Bronchial epithelial cell (primary cell): ENCODE measurements around the gene KLK7. TPM values are rescaled to one million over a fixed set of nuclear protein-coding genes. Genes with fewer than 3 reads are reported as not detected.

Source experiments
- DNase-seq: peaks from one replicate; pipeline ENCODE4 v3.0.0-alpha.2; 2010; ENCODE audit warnings: low read depth
- FAIRE-seq: peaks from 2 replicates; lab custom pipeline; 2011; peaks lifted over from hg19 to GRCh38; lab: Jason Lieb, UNC
- H3K27me3 ChIP-seq: 2 replicates; pipeline ENCODE4 v1.5.1; 2011; ENCODE audit warnings: low read length; ENCODE audit not compliant: control insufficient read depth, insufficient read depth
- H3K36me3 ChIP-seq: 2 replicates; pipeline ENCODE4 v1.5.1; 2011; ENCODE audit warnings: low read length; ENCODE audit not compliant: control insufficient read depth, insufficient read depth
- H3K4me3 ChIP-seq: 2 replicates; pipeline ENCODE4 v1.5.1; 2011; ENCODE audit warnings: mild to moderate bottlenecking, low read depth, low read length, control low read depth
- CTCF ChIP-seq: IDR thresholded peaks from 2 replicates; pipeline ENCODE4 v1.5.1; 2011; ENCODE audit warnings: mild to moderate bottlenecking, moderate library complexity, low read length, control low read depth, inconsistent platforms; ENCODE audit not compliant: insufficient read depth, severe bottlenecking
- total RNA-seq: library from RNA; depleted of rRNA; stranded (reverse); fragments of >200 nt; gene quantifications from 2 replicates; pipeline ENCODE4 v1.2.1, GENCODE V29; 2014

Gene KLK7
- total RNA-seq, 1 donor from 2014 or later, result 3.9 TPM

- DNase-seq (peak; percentile 70), FAIRE-seq (peak; percentile 90)
- H3K36me3 ChIP-seq, result no peaks in the 10 kb centered on the region
- no peak overlapping the region for H3K4me3 ChIP-seq
- H3K27me3 ChIP-seq, result no peaks in the 10 kb centered on the region
- TF ChIP-seq CTCF, result no peak
Observed at GRCh38 chr19:51010066-51010795, 26.5 kb upstream of the KLK7 start.

GRCh38 chr19:51009061-51009891, 25.6 kb upstream of the KLK7 start:
- DNase-seq, result no peak
- FAIRE-seq, result no peak
- Histone ChIP-seq H3K27me3 (no peaks in the 10 kb centered on the region), H3K4me3 (no peak overlapping the region), H3K36me3 (no peaks in the 10 kb centered on the region)
- TF ChIP-seq CTCF, result no peak

- no peak for TF ChIP-seq CTCF
- FAIRE-seq, result no peak
- no peaks in the 10 kb centered on the region for H3K36me3 ChIP-seq
- no peak for DNase-seq
- no peak overlapping the region for H3K4me3 ChIP-seq
- no peaks in the 10 kb centered on the region for H3K27me3 ChIP-seq
Observed at GRCh38 chr19:51007488-51007887, 23.8 kb upstream of the KLK7 start.

- H3K4me3 ChIP-seq, result no peak overlapping the region
- no peaks in the 10 kb centered on the region for H3K36me3 ChIP-seq
- H3K27me3 ChIP-seq, result no peaks in the 10 kb centered on the region
- FAIRE-seq, result no peak
- peak; percentile 50 for DNase-seq
- TF ChIP-seq CTCF, result no peak
Observed at GRCh38 chr19:51006406-51006805, 22.7 kb upstream of the KLK7 start.

GRCh38 chr19:51005248-51005647, 21.5 kb upstream of the KLK7 start:
- no peak for DNase-seq

More at GRCh38 chr19:51005248-51005647, 21.5 kb upstream of the KLK7 start:
- H3K27me3 ChIP-seq, result no peaks in the 10 kb centered on the region
- no peak overlapping the region for H3K4me3 ChIP-seq
- no peaks in the 10 kb centered on the region for H3K36me3 ChIP-seq
- FAIRE-seq, result no peak
- TF ChIP-seq CTCF, result no peak
